HG03280 (cell line): ENCODE data around the gene FCN1.
"Not testable (repeated sequence)": the region's sequence is repeated elsewhere in the genome, so short reads cannot be mapped to it uniquely, and the experiment has no call there.

Source experiments
- ATAC-seq: cut with Tn5 transposase; IDR thresholded peaks from one replicate; pipeline ENCODE4 v1.9.1; 2021; ENCODE audit warnings: mild to moderate bottlenecking, moderate library complexity; ENCODE audit not compliant: unreplicated experiment

The FCN1 gene

GRCh38 chr9:134857451-134857850 is 60.3 kb downstream of the FCN1 start:
- not testable (repeated sequence) for ATAC-seq

GRCh38 chr9:134855900-134856377 is 61.8 kb downstream of the FCN1 start:
- ATAC-seq = no peak
